Osteoblast (primary cell): Measurements from ENCODE around the gene OR10K2. TPM values are rescaled to one million over a fixed set of nuclear protein-coding genes. Genes with fewer than 3 reads are reported as not detected.
"Not testable (repeated sequence)": the region's sequence is repeated elsewhere in the genome, so short reads cannot be mapped to it uniquely, and the experiment has no call there.

Source experiments
- DNase-seq: peaks from one replicate; pipeline ENCODE4 v3.0.0; 2011; ENCODE audit warnings: low spot score, mixed read lengths; ENCODE audit not compliant: insufficient read length; ENCODE audit errors: missing footprints
- H2AFZ ChIP-seq: 2 replicates; pipeline ENCODE4 v1.6.0; 2011; ENCODE audit warnings: mild to moderate bottlenecking, low read length
- H3K27ac ChIP-seq: 2 replicates; pipeline ENCODE4 v1.5.1; 2011; ENCODE audit warnings: mild to moderate bottlenecking, low read depth, low read length, moderate library complexity
- H3K27me3 ChIP-seq: 2 replicates; pipeline ENCODE4 v1.6.0; 2012; ENCODE audit warnings: mild to moderate bottlenecking, control low read depth, inconsistent platforms, low read length, moderate library complexity; ENCODE audit not compliant: insufficient read depth
- H3K36me3 ChIP-seq: 2 replicates; pipeline ENCODE4 v1.5.1; 2011; ENCODE audit warnings: mild to moderate bottlenecking, low read length, control low read depth, moderate library complexity; ENCODE audit not compliant: insufficient read depth
- H3K4me1 ChIP-seq: 2 replicates; pipeline ENCODE4 v1.5.1; 2011; ENCODE audit warnings: mild to moderate bottlenecking, low read length, control low read depth, moderate library complexity; ENCODE audit not compliant: insufficient read depth
- H3K4me2 ChIP-seq: 2 replicates; pipeline ENCODE4 v1.6.0; 2011; ENCODE audit warnings: mild to moderate bottlenecking, low read length; ENCODE audit not compliant: insufficient read depth
- H3K4me3 ChIP-seq: fragments of 200-600 bp; sonication (generic); 3 replicates; pipeline ENCODE4 v1.5.1; 2012; ENCODE audit warnings: mild to moderate bottlenecking, low read length, inconsistent platforms; ENCODE audit not compliant: insufficient read depth
- H3K79me2 ChIP-seq: 2 replicates; pipeline ENCODE4 v1.6.0; 2012; ENCODE audit warnings: mild to moderate bottlenecking, low read length, control low read depth, inconsistent platforms; ENCODE audit not compliant: insufficient read depth
- H3K9me3 ChIP-seq: 2 replicates; pipeline ENCODE4 v1.5.1; 2011; ENCODE audit warnings: low read depth, low read length, control low read depth
- H4K20me1 ChIP-seq: 2 replicates; pipeline ENCODE4 v1.6.0; 2012; ENCODE audit warnings: mild to moderate bottlenecking, low read length, control low read depth; ENCODE audit not compliant: insufficient read depth
- total RNA-seq: library from RNA; depleted of rRNA; stranded (reverse); fragments of >200 nt; gene quantifications from 2 replicates; pipeline ENCODE4 v1.2.3, GENCODE V29; 2012
- TF ChIP-seq, protein P1 (sequence below): IDR thresholded peaks from 2 replicates; pipeline ENCODE4 v1.5.1; 2011; ENCODE audit warnings: mild to moderate bottlenecking, low read depth, low read length, moderate library complexity; ENCODE audit errors: extremely low read depth

OR10K2 gene
- total RNA-seq, 1 donor: not detected

DNA sequence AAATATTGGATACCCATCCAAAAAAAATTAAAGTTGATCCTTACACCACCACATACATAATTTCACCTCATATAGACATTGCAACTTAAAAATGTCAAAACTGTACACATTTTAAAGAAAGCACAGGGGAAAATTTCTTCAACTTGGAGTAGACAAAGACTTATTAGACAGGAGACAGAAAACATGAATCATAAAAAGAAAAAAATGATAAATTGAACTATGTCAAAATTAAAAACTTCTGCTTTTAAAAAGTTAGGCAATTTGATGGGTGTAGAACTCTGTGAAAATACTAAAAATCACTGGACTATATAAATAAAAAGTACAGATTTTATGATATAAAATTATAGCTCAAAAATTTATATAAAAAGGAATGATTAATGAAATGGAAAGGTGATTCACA is 31.2 kb upstream of the OR10K2 start:
- Histone ChIP-seq H4K20me1 (no peaks in the 10 kb centered on the region), H3K9me3 (no peaks in the 10 kb centered on the region), H3K27ac (no peak overlapping the region), H3K4me2 (no peak overlapping the region), H3K4me1 (no peaks in the 10 kb centered on the region), H3K79me2 (no peaks in the 10 kb centered on the region), H3K36me3 (no peaks in the 10 kb centered on the region), H2AFZ (no peak overlapping the region), H3K27me3 (no peaks in the 10 kb centered on the region), H3K4me3 (no peak overlapping the region)
- TF ChIP-seq, protein P1, sequence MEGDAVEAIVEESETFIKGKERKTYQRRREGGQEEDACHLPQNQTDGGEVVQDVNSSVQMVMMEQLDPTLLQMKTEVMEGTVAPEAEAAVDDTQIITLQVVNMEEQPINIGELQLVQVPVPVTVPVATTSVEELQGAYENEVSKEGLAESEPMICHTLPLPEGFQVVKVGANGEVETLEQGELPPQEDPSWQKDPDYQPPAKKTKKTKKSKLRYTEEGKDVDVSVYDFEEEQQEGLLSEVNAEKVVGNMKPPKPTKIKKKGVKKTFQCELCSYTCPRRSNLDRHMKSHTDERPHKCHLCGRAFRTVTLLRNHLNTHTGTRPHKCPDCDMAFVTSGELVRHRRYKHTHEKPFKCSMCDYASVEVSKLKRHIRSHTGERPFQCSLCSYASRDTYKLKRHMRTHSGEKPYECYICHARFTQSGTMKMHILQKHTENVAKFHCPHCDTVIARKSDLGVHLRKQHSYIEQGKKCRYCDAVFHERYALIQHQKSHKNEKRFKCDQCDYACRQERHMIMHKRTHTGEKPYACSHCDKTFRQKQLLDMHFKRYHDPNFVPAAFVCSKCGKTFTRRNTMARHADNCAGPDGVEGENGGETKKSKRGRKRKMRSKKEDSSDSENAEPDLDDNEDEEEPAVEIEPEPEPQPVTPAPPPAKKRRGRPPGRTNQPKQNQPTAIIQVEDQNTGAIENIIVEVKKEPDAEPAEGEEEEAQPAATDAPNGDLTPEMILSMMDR: no peak
- no peak for DNase-seq

DNA sequence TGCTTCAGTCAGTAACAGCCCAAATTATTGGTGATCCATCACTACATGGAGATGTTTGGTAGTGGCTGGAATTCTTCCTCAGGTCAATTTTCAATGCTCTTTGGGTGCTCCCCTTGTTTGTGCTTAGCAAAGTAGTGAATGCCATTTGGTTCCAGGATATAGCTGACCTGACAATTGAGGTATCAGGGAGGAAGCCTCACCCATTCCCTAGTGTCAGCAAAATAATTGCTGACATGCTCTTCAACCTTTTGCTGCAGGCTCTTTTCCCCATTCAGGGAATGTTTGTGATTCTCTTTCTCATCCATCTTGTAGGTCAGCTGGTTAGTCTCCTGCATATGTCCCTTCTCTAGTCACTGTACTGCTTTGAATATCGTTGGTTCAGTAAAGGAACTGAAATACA is 28.5 kb upstream of the OR10K2 start:
- Histone ChIP-seq H4K20me1 (no peaks in the 10 kb centered on the region), H3K9me3 (no peaks in the 10 kb centered on the region), H3K4me1 (no peaks in the 10 kb centered on the region), H3K27me3 (no peaks in the 10 kb centered on the region), H3K79me2 (no peaks in the 10 kb centered on the region), H3K4me3 (no peak overlapping the region), H2AFZ (no peak overlapping the region), H3K36me3 (no peaks in the 10 kb centered on the region), H3K27ac (no peak overlapping the region), H3K4me2 (no peak overlapping the region)
- DNase-seq: no peak
- TF ChIP-seq, protein P1: no peak

DNA sequence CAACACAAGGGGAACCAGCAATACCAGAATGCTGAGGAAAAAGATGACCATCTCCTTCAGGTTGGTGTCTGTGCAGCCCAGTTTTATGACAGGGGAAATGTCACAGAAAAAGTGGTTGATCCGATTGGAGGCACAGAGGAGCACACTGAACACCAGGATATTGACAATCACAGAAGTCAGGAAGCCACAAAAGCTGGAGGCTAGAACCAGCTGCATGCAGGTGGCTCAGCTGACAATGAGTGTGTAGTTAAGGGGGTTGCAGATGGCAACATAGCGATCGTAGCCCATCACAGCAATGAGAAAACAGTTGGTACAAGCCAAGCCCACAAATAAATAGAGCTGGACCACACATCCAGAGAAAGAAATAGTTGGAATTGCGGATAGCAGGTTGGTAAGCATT is 19.3 kb upstream of the OR10K2 start:
- Histone ChIP-seq H2AFZ (no peak overlapping the region), H3K36me3 (no peaks in the 10 kb centered on the region), H3K79me2 (no peaks in the 10 kb centered on the region), H3K27me3 (no peaks in the 10 kb centered on the region), H3K27ac (no peak overlapping the region), H4K20me1 (no peaks in the 10 kb centered on the region), H3K9me3 (no peaks in the 10 kb centered on the region), H3K4me2 (no peak overlapping the region), H3K4me1 (no peaks in the 10 kb centered on the region), H3K4me3 (no peak overlapping the region)
- DNase-seq: no peak
- TF ChIP-seq, protein P1: no peak

DNA sequence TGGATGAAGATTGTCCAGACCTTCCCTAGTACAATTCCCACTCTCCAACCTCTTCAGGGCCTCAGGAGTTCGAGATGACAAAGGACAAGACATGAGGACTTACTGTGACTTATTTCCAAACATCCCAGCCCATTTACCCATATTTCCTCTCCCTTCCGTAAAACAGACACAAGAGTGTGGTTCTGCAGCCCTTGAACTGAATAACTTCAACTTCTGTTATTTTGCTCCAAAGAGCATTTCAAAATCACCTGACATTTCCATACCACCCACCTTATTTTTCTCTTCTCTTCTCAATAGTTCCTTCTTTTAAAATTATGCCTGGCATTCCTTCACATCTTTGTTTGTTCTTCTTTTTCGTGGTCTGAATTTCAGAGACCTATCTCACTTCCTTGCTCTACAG is 8.7 kb upstream of the OR10K2 start:
- TF ChIP-seq, protein P1: no peak
- Histone ChIP-seq H3K4me1 (no peaks in the 10 kb centered on the region), H4K20me1 (no peaks in the 10 kb centered on the region), H3K9me3 (no peaks in the 10 kb centered on the region), H3K36me3 (no peaks in the 10 kb centered on the region), H3K27me3 (no peaks in the 10 kb centered on the region), H3K4me2 (no peak overlapping the region), H2AFZ (no peak overlapping the region), H3K4me3 (no peak overlapping the region), H3K79me2 (no peaks in the 10 kb centered on the region), H3K27ac (no peak overlapping the region)
- DNase-seq: no peak

DNA sequence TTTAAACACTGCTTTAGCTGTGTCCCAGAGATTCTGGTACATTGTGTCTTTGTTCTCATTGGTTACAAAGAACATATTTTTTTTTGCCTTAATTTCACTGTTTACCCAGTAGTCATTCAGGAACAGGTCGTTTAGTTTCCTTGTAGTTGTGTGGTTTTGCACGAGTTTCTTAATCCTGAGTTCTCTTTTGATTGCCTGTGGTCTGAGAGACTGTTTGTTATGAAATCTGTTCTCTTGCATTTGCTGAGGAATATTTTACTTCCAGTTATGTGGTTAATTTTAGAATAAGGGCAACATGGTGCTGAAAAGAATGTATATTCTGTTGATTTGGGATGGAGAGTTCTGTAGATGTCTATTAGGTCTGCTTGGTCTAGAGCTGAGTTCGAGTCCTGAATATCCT is 4.1 kb upstream of the OR10K2 start:
- not testable (repeated sequence) for H3K4me2 ChIP-seq, H3K27me3 ChIP-seq, H3K4me3 ChIP-seq

More for the DNA sequence above, 4.1 kb upstream of the OR10K2 start:
- not testable (repeated sequence) for H3K36me3 ChIP-seq, H3K4me1 ChIP-seq, DNase-seq, H2AFZ ChIP-seq, H3K27ac ChIP-seq, H3K79me2 ChIP-seq, H4K20me1 ChIP-seq, H3K9me3 ChIP-seq
